CD4-positive, alpha-beta memory T cell (primary cell): ENCODE measurements around the gene ST14. TPM values are rescaled to one million over a fixed set of nuclear protein-coding genes. Genes with fewer than 3 reads are reported as not detected.
A peak's percentile ranks its signal among the peaks of the same experiment; 100 is the strongest.
"Not testable (repeated sequence)": the region's sequence is repeated elsewhere in the genome, so short reads cannot be mapped to it uniquely, and the experiment has no call there.

Experiments
- CTCF ChIA-PET: fragments of 350-600 bp; sonication (Branson Sonifier 250); formaldehyde crosslinking; loops from one replicate; lab custom pipeline; 2021; ENCODE audit warnings: inconsistent platforms; ENCODE audit not compliant: partially characterized antibody; lab: Charles Lee
- POLR2A ChIA-PET: fragments of 350-600 bp; sonication (Branson Sonifier 250); formaldehyde crosslinking; loops from one replicate; lab custom pipeline; 2021; ENCODE audit not compliant: partially characterized antibody; lab: Charles Lee
- DNase-seq, 5 donors: peaks; one replicate each; pipeline versions ENCODE4 v3.0.0 to v3.0.0-alpha.2; 2020 to 2022; ENCODE audit warnings: mixed read lengths in 1 of 5
- H3K27ac ChIP-seq: one replicate; pipeline ENCODE4 v1.7.0; 2013; ENCODE audit warnings: low read depth, low read length
- H3K27me3 ChIP-seq: 2 replicates; pipeline ENCODE4 v1.7.0; 2013; ENCODE audit warnings: mild to moderate bottlenecking, low read length, moderate library complexity; ENCODE audit not compliant: insufficient read depth
- H3K36me3 ChIP-seq: 2 replicates; pipeline ENCODE4 v1.7.0; 2013; ENCODE audit warnings: mild to moderate bottlenecking, low read length, moderate library complexity; ENCODE audit not compliant: insufficient read depth
- H3K4me1 ChIP-seq: 2 replicates; pipeline ENCODE4 v1.7.0; 2013; ENCODE audit warnings: mild to moderate bottlenecking, low read length, moderate library complexity; ENCODE audit not compliant: insufficient read depth
- H3K4me3 ChIP-seq, 2 donors: one replicate each; pipeline ENCODE4 v1.7.0; 2013; ENCODE audit warnings: low read length in 2 of 2, mild to moderate bottlenecking in 1 of 2
- H3K9me3 ChIP-seq, 2 donors: one replicate each; pipeline ENCODE4 v1.7.0; 2013; ENCODE audit warnings: low read length in 2 of 2, control low read depth in 1 of 2; ENCODE audit not compliant: control insufficient read depth in 1 of 2
- H3K27ac Mint-ChIP-seq, 7 donors: one replicate each; pipeline ENCODE4 v1.8.0; 2020 to 2021; ENCODE audit warnings: mixed read lengths in 7 of 7, mild to moderate bottlenecking in 6 of 7, inconsistent platforms in 3 of 7, moderate library complexity in 3 of 7
- H3K27me3 Mint-ChIP-seq, 2 donors: one replicate each; pipeline ENCODE4 v1.8.0; 2020 to 2021; ENCODE audit warnings: mixed read lengths in 2 of 2
- H3K36me3 Mint-ChIP-seq, 2 donors: one replicate each; pipeline ENCODE4 v1.8.0; 2020 to 2021; ENCODE audit warnings: mixed read lengths in 2 of 2, inconsistent platforms in 1 of 2, mild to moderate bottlenecking in 1 of 2
- H3K4me1 Mint-ChIP-seq, 4 donors: one replicate each; pipeline ENCODE4 v1.8.0; 2020 to 2021; ENCODE audit warnings: mixed read lengths in 4 of 4, mild to moderate bottlenecking in 1 of 4
- H3K4me3 Mint-ChIP-seq, 8 donors: one replicate each; pipeline ENCODE4 v1.8.0; 2020 to 2021; ENCODE audit warnings: mixed read lengths in 8 of 8, mild to moderate bottlenecking in 7 of 8, moderate library complexity in 6 of 8, inconsistent platforms in 3 of 8
- H3K9me3 Mint-ChIP-seq, 8 donors: one replicate each; pipeline ENCODE4 v1.8.0; 2020 to 2021; ENCODE audit warnings: mixed read lengths in 8 of 8, mild to moderate bottlenecking in 5 of 8, inconsistent platforms in 3 of 8, moderate library complexity in 1 of 8
- intact Hi-C: fragments of 100-400 bp; cut with micrococcal nuclease; formaldehyde crosslinking; loops from one replicate; pipeline ENCODE4 v1.15.1; 2023
- polyA plus RNA-seq, 2 donors: library from polyadenylated mRNA; unstranded; fragments of 300-500 nt; fragmentation: Illumina TruSeq; gene quantifications; one replicate each; pipeline ENCODE4 v1.2.3, GENCODE V29; 2021
- total RNA-seq, 2 experiments: library from RNA; stranded (reverse); gene quantifications; one replicate each; pipeline ENCODE4 v1.2.3, GENCODE V29; 2021

ST14 gene
- total and polyA plus RNA-seq, 4 experiments from 2014 or later = 0.47 to 0.79 (median 0.72) TPM; not detected in 1

- Histone ChIP-seq H3K9me3 (no peaks in the 10 kb centered on the region), H3K27ac (no peak overlapping the region), H3K4me1 (peaks cover 10% of the 10 kb centered on the region), H3K36me3 (no peaks in the 10 kb centered on the region), H3K27me3 (no peaks in the 10 kb centered on the region), H3K4me3 (no peak overlapping the region)
- Mint-ChIP-seq H3K27ac (peak overlapping the region in 2 of 7 donors; percentile 38 to 61), H3K27me3 (no peaks in the 10 kb centered on the region), H3K4me1 (peaks cover 31 to 61% (median 46%) of the 10 kb centered on the region in 4 donors), H3K4me3 (no peak overlapping the region), H3K36me3 (peaks cover 19 to 29% of the 10 kb centered on the region in 2 donors), H3K9me3 (peaks cover under 1 to 10% (median 2%) of the 10 kb centered on the region in 8 donors)
- ChIA-PET POLR2A (no interaction called here), CTCF (no interaction called here)
- intact Hi-C loops = no loop called here
- no peak for DNase-seq
Measured at GRCh38 chr11:130246738-130247137, 87.2 kb downstream of the ST14 start.

- no peak overlapping the region for H3K27ac ChIP-seq
- ChIA-PET POLR2A (no interaction called here), CTCF (no interaction called here)
- Mint-ChIP-seq H3K4me1 (peaks cover 33 to 66% (median 50%) of the 10 kb centered on the region in 4 donors), H3K27ac (peak overlapping the region in 1 of 7 donors; percentile 80), H3K36me3 (peaks cover 24 to 35% of the 10 kb centered on the region in 2 donors), H3K27me3 (no peaks in the 10 kb centered on the region), H3K4me3 (no peak overlapping the region), H3K9me3 (peaks cover 2 to 16% (median 7%) of the 10 kb centered on the region in 8 donors)
- peaks cover 10% of the 10 kb centered on the region for H3K4me1 ChIP-seq
- H3K27me3 ChIP-seq = no peaks in the 10 kb centered on the region
- H3K36me3 ChIP-seq = no peaks in the 10 kb centered on the region
- no peak overlapping the region for H3K4me3 ChIP-seq
- no peak for DNase-seq
- intact Hi-C loops = no loop called here
- no peaks in the 10 kb centered on the region for H3K9me3 ChIP-seq
Measured at GRCh38 chr11:130247319-130247718, 87.7 kb downstream of the ST14 start.

- Mint-ChIP-seq H3K4me1 (peaks cover 29 to 67% (median 49%) of the 10 kb centered on the region in 4 donors), H3K36me3 (peaks cover 38 to 49% of the 10 kb centered on the region in 2 donors), H3K27me3 (no peaks in the 10 kb centered on the region), H3K4me3 (no peak overlapping the region), H3K9me3 (peaks cover 2 to 23% (median 13%) of the 10 kb centered on the region in 8 donors), H3K27ac (peak overlapping the region in 1 of 7 donors; percentile 75)
- ChIA-PET POLR2A (no interaction called here), CTCF (no interaction called here)
- Histone ChIP-seq H3K4me1 (peaks cover 10% of the 10 kb centered on the region), H3K27ac (no peak overlapping the region), H3K9me3 (no peaks in the 10 kb centered on the region), H3K27me3 (no peaks in the 10 kb centered on the region), H3K36me3 (no peaks in the 10 kb centered on the region), H3K4me3 (no peak overlapping the region)
- DNase-seq = no peak
- intact Hi-C loops = no loop called here
Measured at GRCh38 chr11:130249371-130249770, 89.8 kb downstream of the ST14 start.

DNA sequence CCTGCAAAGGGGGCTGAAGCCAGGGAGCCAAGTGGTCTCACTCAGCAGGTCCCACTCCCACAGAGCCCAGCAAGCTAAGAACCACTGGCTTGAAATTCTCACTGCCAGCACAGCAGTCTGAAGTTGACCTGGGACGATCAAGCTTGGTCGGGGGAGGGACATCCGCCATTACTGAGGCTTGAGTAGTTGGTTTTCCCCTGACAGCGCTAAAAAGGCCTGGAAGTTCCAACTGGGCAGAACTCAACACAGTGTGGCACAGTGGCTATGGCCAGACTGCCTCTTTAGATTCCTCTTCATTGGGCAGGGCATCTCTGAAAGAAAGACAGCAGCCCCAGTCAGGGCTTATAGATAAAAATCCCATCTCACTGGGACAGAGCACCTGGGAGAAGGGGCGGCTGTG, 90.3 kb downstream of the ST14 start:
- H3K27ac Mint-ChIP-seq, CTCF ChIA-PET, H3K4me3 ChIP-seq, H3K4me3 Mint-ChIP-seq, H3K9me3 ChIP-seq, intact Hi-C loops, H3K36me3 ChIP-seq, H3K27ac ChIP-seq, DNase-seq, H3K27me3 Mint-ChIP-seq, POLR2A ChIA-PET, H3K27me3 ChIP-seq: not testable (repeated sequence)
- H3K9me3 Mint-ChIP-seq = peaks cover 2 to 23% (median 13%) of the 10 kb centered on the region in 8 donors
- H3K4me1 Mint-ChIP-seq = peaks cover 29 to 65% (median 48%) of the 10 kb centered on the region in 4 donors
- H3K36me3 Mint-ChIP-seq = peaks cover 38 to 48% of the 10 kb centered on the region in 2 donors
- peaks cover 10% of the 10 kb centered on the region for H3K4me1 ChIP-seq

DNA sequence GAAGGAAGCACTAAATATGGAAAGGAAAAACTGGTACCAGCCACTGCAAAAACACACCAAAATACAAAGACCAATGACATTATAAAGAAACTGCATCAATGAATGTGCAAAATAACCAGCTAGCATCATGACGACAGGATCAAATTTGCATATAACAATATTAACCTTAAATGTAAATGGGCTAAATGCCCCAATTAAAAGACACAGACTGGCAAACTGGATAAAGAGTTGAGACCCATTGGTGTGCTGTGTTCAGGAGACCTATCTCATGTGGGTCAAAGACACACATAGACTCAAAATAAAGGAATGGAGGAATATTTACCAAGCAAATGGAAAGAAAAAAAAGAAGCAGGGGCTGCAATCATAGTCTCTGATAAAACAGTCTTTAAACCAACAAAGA, 92.2 kb downstream of the ST14 start:
- H3K27ac ChIP-seq, POLR2A ChIA-PET, H3K27me3 Mint-ChIP-seq, H3K9me3 ChIP-seq, H3K27me3 ChIP-seq, intact Hi-C loops, H3K36me3 ChIP-seq, H3K27ac Mint-ChIP-seq, DNase-seq, H3K4me3 ChIP-seq: not testable (repeated sequence)
- peaks cover 10% of the 10 kb centered on the region for H3K4me1 ChIP-seq
- Mint-ChIP-seq H3K36me3 (peaks cover 47 to 59% of the 10 kb centered on the region in 2 donors), H3K4me3 (peak overlapping the region in 2 of 8 donors; percentile 11 to 25), H3K9me3 (peaks cover 2 to 33% (median 22%) of the 10 kb centered on the region in 8 donors), H3K4me1 (peaks cover 32 to 72% (median 47%) of the 10 kb centered on the region in 4 donors)
- CTCF ChIA-PET = interaction anchor here (0.6 kb wide), 1 partner anchor 42 kb away, joined by 4 read pairs; no protein-coding TSS in a partner anchor

Other genes starting within 250 kb of the ST14 start
- gene PRDM10, start 156.9 kb upstream of the ST14 start, total RNA-seq = 10 to 100 TPM; 11.5 to 13.0 TPM
- gene PRDM10, start 156.9 kb upstream of the ST14 start, polyA plus RNA-seq = 1 to 10 TPM; 1.3 to 4.2 TPM
- gene APLP2, start 89.9 kb upstream of the ST14 start, total RNA-seq = 10 to 100 TPM; 58.7 to 65.3 TPM
- gene APLP2, start 89.9 kb upstream of the ST14 start, polyA plus RNA-seq = 10 to 100 TPM; 33.0 to 42.0 TPM
- gene ZBTB44, start 155.1 kb downstream of the ST14 start, total RNA-seq = 10 to 100 TPM; 73.0 to 76.2 TPM
- 1 to 10 TPM; 3.0 to 8.3 TPM for gene ZBTB44, start 155.1 kb downstream of the ST14 start, polyA plus RNA-seq